ENCODE data around the gene TAF3.

DNA sequence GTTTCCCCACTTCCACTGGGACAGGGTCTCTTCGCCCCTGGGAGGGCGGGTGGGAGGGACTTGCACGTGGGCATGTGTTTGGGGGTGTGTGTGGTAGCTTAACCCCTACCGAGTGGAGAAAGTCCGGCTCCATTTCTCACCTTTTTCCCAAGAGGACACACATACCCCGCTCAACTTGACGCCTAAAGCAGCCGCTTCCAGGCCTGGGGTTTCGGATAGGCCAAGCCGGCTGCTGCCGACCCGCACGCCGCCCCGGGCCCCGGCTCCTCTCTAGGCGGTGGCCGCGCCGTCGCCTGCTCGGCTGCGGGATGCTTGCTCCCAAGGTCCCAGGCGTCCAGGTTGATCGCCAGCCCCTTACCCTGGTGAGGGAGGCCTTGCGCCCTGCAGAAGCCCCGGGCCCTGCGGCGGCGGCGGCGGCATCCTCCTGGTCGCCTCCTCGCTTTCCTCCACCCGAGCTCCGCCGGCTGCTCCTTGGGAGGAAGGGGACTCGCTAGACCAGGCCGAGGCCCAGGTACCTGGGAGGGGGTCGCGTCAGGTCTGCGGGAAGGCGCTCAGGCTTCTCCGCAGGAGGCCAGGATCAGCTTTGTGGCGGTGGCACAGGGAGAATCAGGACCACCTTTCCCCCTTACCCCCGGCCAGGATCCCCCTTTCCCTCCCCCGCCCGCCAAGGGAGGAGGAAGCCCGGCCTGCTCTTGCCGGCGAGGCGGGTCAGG lies 233.0 kb downstream of the TAF3 start:
- TF ChIP-seq ZNF692 (tag by site-specific recombination; IDR thresholded peaks at IDR 0.05) (no peak), ZBTB49 (tag by site-specific recombination; IDR thresholded peaks at IDR 0.05; ENCODE audit: low read depth) (no peak), ZNF18 (tag by site-specific recombination; IDR thresholded peaks at IDR 0.05) (no peak), HIC1 (tag by site-specific recombination; IDR thresholded peaks at IDR 0.05) (no peak), CTCF (tag by site-specific recombination; IDR thresholded peaks at IDR 0.05) (no peak), ZFP37 (tag by site-specific recombination; IDR thresholded peaks at IDR 0.05) (no peak), ZNF239 (tag by site-specific recombination; IDR thresholded peaks at IDR 0.05) (no peak), ZNF138 (tag by site-specific recombination; IDR thresholded peaks at IDR 0.05; ENCODE audit: borderline replicate concordance) (no peak), ZNF214 (tag by site-specific recombination; IDR thresholded peaks at IDR 0.05; ENCODE audit: borderline replicate concordance) (no peak), ZNF223 (tag by site-specific recombination; IDR thresholded peaks at IDR 0.05) (no peak), ZNF274 (IDR thresholded peaks at IDR 0.05; ENCODE audit: low read length) (no peak), ZNF274 (tag by site-specific recombination; IDR thresholded peaks at IDR 0.05; ENCODE audit: borderline replicate concordance) (no peak), ZNF488 (tag by site-specific recombination; IDR thresholded peaks at IDR 0.05) (no peak), ZBTB48 (tag by site-specific recombination; IDR thresholded peaks at IDR 0.05) (no peak), ZNF292 (tag by site-specific recombination; IDR thresholded peaks at IDR 0.05; ENCODE audit: borderline replicate concordance, low read depth) (no peak)

All from HEK293 (cell line).